Ectodermal cell (in vitro differentiated cells): ENCODE results near the gene PLCG2.

Experiments used
- H3K27ac ChIP-seq: 2 replicates; pipeline ENCODE4 v1.7.0; 2013; ENCODE audit warnings: mild to moderate bottlenecking, low read depth, low read length; ENCODE audit not compliant: insufficient read depth, poor library complexity, severe bottlenecking
- H3K27me3 ChIP-seq: 2 replicates; pipeline ENCODE4 v1.7.0; 2013; ENCODE audit warnings: mild to moderate bottlenecking, low read length; ENCODE audit not compliant: insufficient read depth, control insufficient read depth, poor library complexity, severe bottlenecking
- H3K36me3 ChIP-seq: one replicate; pipeline ENCODE4 v1.7.0; 2013; ENCODE audit warnings: low read length; ENCODE audit not compliant: control insufficient read depth, insufficient read depth
- H3K4me1 ChIP-seq: one replicate; pipeline ENCODE4 v1.7.0; 2013; ENCODE audit warnings: low read length; ENCODE audit not compliant: control insufficient read depth, insufficient read depth
- H3K4me3 ChIP-seq: 2 replicates; pipeline ENCODE4 v1.7.0; 2013; ENCODE audit warnings: low read depth, low read length, control low read depth; ENCODE audit not compliant: insufficient read depth
- H3K9me3 ChIP-seq: 2 replicates; pipeline ENCODE4 v1.7.0; 2013; ENCODE audit warnings: mild to moderate bottlenecking, low read length, moderate library complexity; ENCODE audit not compliant: control insufficient read depth
- WGBS, 2 experiments: methylation state at CpG; one replicate each; pipeline ENCODE4 v1.1.7; 2013; ENCODE audit warnings: missing lambda C conversion rate in 2 of 2; 5-methylcytosine and 5-hydroxymethylcytosine counted together

Gene PLCG2

DNA sequence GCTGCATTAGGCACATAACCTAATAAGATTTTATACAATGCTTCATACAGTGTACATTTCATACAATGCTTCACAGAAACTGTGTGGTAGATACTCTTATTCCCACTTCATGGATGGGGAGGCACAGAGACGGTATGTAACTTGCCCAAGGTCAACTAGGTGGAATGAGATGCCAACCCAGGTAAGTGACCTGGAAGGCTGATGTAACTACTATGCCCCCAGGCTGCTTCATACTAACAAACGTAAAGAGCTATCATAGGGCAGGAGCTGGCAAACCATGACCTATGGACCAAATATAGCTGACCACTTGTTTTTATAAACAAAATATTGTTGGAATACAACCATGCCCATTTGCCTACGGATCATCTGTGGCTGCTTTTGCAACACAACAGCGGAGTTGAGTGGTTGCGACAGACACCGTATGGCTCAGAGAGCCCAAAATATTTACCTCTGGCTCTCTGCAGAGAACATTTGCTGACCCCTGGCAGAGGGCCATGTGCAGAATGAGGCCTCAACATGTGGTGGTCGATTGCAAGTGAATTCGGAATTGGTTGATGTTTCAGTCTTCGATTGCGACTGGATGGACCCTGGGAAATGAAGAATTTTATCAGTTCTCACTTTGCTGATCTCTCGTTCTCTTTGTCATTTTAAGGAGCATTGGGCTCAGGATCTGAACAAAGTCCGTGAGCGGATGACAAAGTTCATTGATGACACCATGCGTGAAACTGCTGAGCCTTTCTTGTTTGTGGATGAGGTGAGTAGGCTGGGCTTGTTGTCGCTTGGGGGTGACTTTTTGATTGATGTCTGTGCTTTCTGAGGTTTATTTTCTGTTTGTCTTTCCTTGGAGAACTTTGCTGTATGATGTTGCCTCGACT is 109.7 kb downstream of the PLCG2 start:
- no peak overlapping the region for H3K27ac ChIP-seq
- H3K27me3 ChIP-seq, result no peaks in the 10 kb centered on the region
- no peaks in the 10 kb centered on the region for H3K4me1 ChIP-seq
- H3K9me3 ChIP-seq, result no peaks in the 10 kb centered on the region
- no peak overlapping the region for H3K4me3 ChIP-seq
- 92 to 93% methylated on average over 16 of the region's 16 CpGs for WGBS, 2 experiments
- H3K36me3 ChIP-seq, result no peaks in the 10 kb centered on the region

DNA sequence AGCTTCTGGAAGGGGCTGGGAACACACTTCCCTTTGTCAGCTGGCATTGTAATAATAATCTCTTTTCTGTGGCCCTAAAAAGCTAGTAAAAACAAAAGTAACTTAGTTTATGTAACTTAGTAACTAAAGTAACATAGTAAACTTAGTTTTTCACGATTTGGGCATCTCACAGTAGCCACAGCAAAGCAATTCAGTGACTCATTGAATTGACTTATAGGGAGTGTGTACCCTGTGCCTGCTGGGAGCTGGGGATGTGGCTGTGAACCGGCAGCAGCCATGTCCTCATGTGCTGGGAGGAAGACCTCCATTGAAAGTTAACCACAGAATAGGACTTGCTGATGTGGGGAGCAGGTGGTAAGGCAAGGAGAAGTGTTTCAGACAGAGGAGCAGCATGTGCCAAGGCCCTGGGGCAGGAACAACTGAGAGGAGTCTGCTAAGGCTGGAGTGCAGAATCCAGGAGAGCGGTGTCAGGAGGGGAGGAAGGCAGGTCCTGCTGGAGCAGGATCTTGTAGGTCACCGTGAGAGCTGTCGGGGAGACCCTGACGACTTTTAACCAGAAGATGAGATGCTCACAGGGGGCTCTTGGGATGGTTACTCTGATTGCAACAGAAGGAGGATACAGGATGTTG is 112.8 kb downstream of the PLCG2 start:
- Histone ChIP-seq H3K36me3 (no peaks in the 10 kb centered on the region), H3K9me3 (no peaks in the 10 kb centered on the region)
- 92 to 93% methylated on average over 6 of the region's 6 CpGs for WGBS, 2 experiments

GRCh38 chr16:81894592-81894991 is 115.5 kb downstream of the PLCG2 start:
- WGBS, 2 experiments, result 95 to 96% methylated on average over 8 to 12 of the region's 12 CpGs
- H3K4me1 ChIP-seq, result no peaks in the 10 kb centered on the region
- no peaks in the 10 kb centered on the region for H3K36me3 ChIP-seq
- no peaks in the 10 kb centered on the region for H3K9me3 ChIP-seq
- no peak overlapping the region for H3K4me3 ChIP-seq
- H3K27ac ChIP-seq, result no peak overlapping the region
- no peaks in the 10 kb centered on the region for H3K27me3 ChIP-seq

More for the DNA sequence above, 112.8 kb downstream of the PLCG2 start:
- H3K27ac ChIP-seq, result no peak overlapping the region
- no peaks in the 10 kb centered on the region for H3K27me3 ChIP-seq
- H3K4me3 ChIP-seq, result no peak overlapping the region
- H3K4me1 ChIP-seq, result no peaks in the 10 kb centered on the region

- no peaks in the 10 kb centered on the region for H3K4me1 ChIP-seq
- no peak overlapping the region for H3K4me3 ChIP-seq
- no peaks in the 10 kb centered on the region for H3K27me3 ChIP-seq
- no peak overlapping the region for H3K27ac ChIP-seq
- no peaks in the 10 kb centered on the region for H3K9me3 ChIP-seq
- 89% methylated on average over 3 of the region's 3 CpGs for WGBS, 2 experiments
- no peaks in the 10 kb centered on the region for H3K36me3 ChIP-seq
Observed at GRCh38 chr16:81896902-81897301, 117.8 kb downstream of the PLCG2 start.

- Histone ChIP-seq H3K4me1 (no peaks in the 10 kb centered on the region), H3K9me3 (no peaks in the 10 kb centered on the region), H3K27ac (no peak overlapping the region), H3K36me3 (no peaks in the 10 kb centered on the region), H3K4me3 (no peak overlapping the region), H3K27me3 (no peaks in the 10 kb centered on the region)
- WGBS, 2 experiments, result 95 to 96% methylated on average over 6 of the region's 6 CpGs
Observed at GRCh38 chr16:81899601-81900000, 120.5 kb downstream of the PLCG2 start.

DNA sequence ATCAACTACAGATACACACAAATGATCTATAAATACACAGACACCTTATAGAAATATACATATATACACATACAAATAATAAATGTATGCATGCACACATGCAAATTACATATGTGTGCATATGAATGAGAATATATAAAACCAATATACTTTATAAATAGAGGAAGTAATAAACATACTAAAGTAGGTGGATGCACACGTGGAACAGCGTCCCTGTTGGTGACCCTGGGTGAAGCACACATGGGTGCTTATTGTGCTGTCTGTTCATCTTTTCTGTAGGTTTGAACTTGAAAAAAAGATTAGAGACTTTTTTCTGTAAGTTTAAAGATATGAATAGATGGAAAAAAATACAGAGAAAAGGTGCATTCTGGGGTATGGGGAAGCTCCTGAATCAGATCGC is 120.9 kb downstream of the PLCG2 start:
- Histone ChIP-seq H3K27me3 (no peaks in the 10 kb centered on the region), H3K36me3 (no peaks in the 10 kb centered on the region), H3K4me1 (no peaks in the 10 kb centered on the region), H3K9me3 (no peaks in the 10 kb centered on the region), H3K4me3 (no peak overlapping the region), H3K27ac (no peak overlapping the region)
- WGBS, 2 experiments, result 97 to 98% methylated on average over 3 of the region's 3 CpGs

- H3K36me3 ChIP-seq, result no peaks in the 10 kb centered on the region
- H3K4me3 ChIP-seq, result no peak overlapping the region
- no peaks in the 10 kb centered on the region for H3K4me1 ChIP-seq
- H3K27ac ChIP-seq, result no peak overlapping the region
- H3K9me3 ChIP-seq, result no peaks in the 10 kb centered on the region
- WGBS, 2 experiments, result 92 to 95% methylated on average over 17 of the region's 17 CpGs
- H3K27me3 ChIP-seq, result no peaks in the 10 kb centered on the region
Observed at GRCh38 chr16:81900456-81900855, 121.4 kb downstream of the PLCG2 start.

- H3K4me1 ChIP-seq, result no peaks in the 10 kb centered on the region
- 95 to 96% methylated on average over 6 of the region's 6 CpGs for WGBS, 2 experiments
- no peaks in the 10 kb centered on the region for H3K9me3 ChIP-seq
- no peaks in the 10 kb centered on the region for H3K36me3 ChIP-seq
- no peak overlapping the region for H3K27ac ChIP-seq
- no peaks in the 10 kb centered on the region for H3K27me3 ChIP-seq
- H3K4me3 ChIP-seq, result no peak overlapping the region
Observed at GRCh38 chr16:81901484-81901883, 122.4 kb downstream of the PLCG2 start.

GRCh38 chr16:81902025-81902424 is 122.9 kb downstream of the PLCG2 start:
- 83 to 89% methylated on average over 9 of the region's 9 CpGs for WGBS, 2 experiments
- no peaks in the 10 kb centered on the region for H3K9me3 ChIP-seq
- H3K27me3 ChIP-seq, result no peaks in the 10 kb centered on the region
- H3K27ac ChIP-seq, result no peak overlapping the region
- no peak overlapping the region for H3K4me3 ChIP-seq
- no peaks in the 10 kb centered on the region for H3K36me3 ChIP-seq
- H3K4me1 ChIP-seq, result no peaks in the 10 kb centered on the region

DNA sequence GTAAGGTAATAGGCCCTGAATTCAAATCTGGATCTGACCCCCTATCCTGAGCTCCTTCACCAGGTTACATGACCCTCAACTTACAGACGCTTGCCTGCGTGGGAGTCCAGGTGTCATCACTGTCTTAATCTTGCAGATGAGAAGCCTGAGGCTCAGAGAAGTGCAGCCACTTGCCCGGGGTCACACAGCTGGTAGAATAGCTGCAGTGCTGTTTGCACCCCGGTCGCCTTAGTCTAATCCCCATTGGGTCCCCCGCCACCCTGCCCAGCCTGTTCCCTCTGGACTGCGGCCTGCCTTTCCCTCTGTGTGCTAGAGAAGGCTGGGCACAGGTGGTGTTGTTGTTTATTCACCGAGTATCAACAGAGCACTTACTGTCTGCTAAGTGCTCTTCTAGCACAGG is 125.2 kb downstream of the PLCG2 start:
- H3K27ac ChIP-seq, result no peak overlapping the region
- no peaks in the 10 kb centered on the region for H3K36me3 ChIP-seq
- H3K4me1 ChIP-seq, result no peaks in the 10 kb centered on the region
- no peaks in the 10 kb centered on the region for H3K27me3 ChIP-seq
- no peak overlapping the region for H3K4me3 ChIP-seq
- 94 to 97% methylated on average over 8 of the region's 8 CpGs for WGBS, 2 experiments
- H3K9me3 ChIP-seq, result no peaks in the 10 kb centered on the region
